HPDE6-E6E7 (cell line): ENCODE data around the gene MUC5AC.

Source experiments
- DNase-seq: peaks from one replicate; pipeline ENCODE4 v3.0.0; 2011; ENCODE audit warnings: missing footprints; ENCODE audit errors: extremely low spot score

Gene MUC5AC

DNA sequence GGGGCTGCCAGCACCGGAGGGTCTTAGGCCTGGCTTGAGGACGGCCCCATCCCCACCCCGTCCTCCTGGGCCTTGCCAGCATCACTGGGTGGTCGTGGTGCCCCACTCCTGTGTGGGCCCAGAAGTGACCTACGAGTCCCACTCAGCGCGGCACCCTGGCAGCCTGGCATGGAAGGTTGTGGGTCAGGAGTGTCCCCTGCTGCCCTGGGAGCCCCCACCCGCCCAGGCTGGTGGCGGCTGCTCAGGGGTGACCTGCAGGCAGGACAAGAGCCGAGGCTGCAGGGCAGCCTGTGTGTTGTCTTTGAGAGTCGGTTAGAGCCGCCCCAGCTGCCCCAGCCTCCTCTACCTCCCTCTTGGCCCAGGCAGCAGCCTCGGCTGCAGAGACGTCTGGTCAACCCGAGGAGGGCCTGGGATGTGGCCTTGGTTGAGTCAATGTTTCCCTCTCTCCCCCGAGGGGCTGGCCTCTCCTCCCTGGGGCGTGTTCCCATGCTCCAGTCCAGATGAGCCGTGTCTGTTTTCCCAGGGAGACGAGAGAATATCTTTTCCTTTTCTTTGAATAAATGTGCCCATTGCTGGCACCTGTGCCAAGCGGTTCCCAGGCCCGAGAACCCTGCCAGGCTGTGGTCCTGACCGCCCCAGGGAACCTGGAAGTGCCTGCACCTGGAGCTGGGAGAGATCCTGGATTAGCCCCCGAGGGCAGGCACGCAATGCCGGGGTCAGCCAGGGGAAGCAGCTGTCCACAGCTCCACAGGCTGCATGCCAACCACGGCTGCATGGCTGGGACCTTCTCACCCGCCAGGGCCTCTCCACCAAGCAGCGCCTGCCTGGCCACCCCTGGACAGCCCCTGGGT is 35.7 kb upstream of the MUC5AC start:
- no peak for DNase-seq

DNA sequence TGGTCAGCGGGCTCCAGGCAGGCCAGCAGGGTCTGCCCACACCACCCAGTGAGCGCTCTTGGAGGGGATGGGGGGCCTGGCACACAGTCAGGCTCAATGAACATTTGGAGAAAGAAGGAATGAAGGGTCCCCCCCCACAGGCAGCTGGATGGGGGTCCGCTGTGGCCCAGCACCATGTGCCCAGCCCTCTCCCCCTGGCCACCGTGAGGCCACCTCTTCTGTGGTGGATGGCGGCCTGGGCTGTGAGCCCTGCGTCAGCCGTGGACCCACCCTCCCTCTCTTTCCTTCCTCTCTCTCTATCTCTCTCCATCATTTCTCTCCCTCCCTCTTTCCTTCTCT is 35.1 kb upstream of the MUC5AC start:
- no peak for DNase-seq

GRCh38 chr11:1123970-1124369 is 33.8 kb upstream of the MUC5AC start:
- no peak for DNase-seq

DNA sequence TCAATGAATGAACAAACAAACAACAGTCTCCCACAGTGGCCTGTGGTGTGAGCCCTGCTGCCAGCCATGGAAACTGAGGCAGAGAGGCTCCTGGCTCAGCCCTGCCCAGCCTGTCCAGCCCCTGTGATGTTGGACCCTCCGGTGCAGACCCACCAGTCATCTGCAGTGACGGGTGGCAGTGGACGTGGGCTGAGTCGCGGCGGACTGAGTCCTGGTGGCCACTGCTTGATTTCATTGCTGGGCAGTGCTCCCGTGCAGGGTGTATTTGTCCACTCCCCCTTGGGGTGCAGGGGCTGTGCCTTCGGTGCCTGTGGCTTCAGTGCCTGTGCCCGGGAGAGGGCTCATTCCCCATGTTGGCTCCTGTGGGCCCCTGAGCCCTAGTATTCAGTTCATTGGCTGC is 31.9 kb upstream of the MUC5AC start:
- DNase-seq, result no peak

DNA sequence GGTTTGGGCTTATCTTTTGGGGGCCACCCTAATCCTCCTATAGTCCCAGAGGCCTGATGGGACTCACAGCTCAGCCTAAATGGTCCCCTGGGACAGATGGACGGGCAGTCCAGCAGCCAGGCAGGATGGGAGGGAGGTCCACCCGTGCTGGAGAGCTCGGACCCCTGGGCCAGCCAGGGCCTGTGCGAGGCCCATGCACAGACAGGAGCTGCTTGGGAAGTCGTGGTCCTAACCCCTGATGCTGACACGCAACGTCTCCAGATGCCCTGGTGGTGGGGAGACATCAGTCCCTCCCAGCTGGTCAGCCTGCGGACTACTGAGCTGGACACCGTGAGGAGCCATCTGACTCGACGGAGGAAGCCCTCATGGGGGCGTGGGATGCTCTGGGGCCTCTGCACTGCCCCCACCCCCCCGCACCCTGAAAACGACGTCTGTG is 31.2 kb upstream of the MUC5AC start:
- DNase-seq, result no peak

- DNase-seq, result no peak
Observed at GRCh38 chr11:1126935-1127663, 30.7 kb upstream of the MUC5AC start.

DNA sequence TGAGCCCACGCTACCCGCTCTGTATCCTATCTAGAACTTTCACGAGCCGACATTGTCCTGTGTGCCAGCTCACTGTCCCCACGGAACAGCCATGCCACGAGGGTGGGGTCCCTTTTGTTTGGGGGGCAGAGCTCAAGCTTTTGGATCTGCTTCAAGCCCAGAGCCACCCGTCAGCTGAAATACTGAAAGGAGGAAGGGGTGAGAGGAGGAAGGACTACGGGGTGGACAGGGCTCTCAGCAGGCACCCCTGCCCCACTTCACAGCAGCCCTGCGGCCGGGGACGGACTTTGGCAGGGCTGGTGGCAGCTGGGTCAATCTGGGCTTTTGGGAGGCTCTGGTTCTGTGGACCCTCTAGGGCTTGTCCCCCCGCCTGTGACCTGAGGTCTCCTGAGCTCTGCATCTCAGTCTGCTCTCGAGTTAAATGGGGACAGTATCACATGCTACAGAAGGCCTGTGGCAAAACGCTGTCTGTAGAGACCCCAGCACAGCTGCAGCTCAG is 30.0 kb upstream of the MUC5AC start:
- DNase-seq, result no peak

GRCh38 chr11:1128311-1129142 is 29.2 kb upstream of the MUC5AC start:
- DNase-seq, result no peak

- no peak for DNase-seq
Observed at GRCh38 chr11:1129143-1129610, 28.6 kb upstream of the MUC5AC start.

DNA sequence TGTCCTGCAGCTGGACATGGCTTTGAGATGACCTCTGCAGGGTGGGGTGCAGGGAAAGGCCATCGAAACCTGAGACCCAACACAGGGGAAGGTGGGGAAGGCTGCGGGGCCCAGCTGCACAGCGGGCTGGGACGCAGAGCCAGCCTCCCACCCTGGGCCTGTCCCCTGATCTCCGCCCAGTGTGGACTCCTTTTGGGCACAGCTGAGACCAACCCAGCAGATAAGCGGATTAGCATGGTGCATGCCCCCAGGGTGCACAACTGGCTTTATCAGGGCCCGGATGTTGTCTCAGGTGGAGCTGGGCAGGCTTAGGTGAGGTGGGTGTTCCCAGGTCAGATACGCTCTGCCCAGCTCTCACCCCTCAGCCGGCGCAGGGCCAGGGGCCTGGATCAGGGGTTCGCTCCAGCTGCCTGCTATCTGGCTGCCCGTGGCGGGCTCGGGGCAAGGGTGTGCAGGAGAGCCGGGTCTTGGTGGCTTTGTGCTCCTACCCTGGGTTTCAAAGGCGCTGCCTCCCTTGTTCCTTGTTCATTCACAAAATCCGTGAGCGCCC is 28.1 kb upstream of the MUC5AC start:
- DNase-seq, result no peak

- no peak for DNase-seq
Observed at GRCh38 chr11:1130276-1131032, 27.3 kb upstream of the MUC5AC start.

GRCh38 chr11:1131033-1131911 is 26.5 kb upstream of the MUC5AC start:
- no peak for DNase-seq

GRCh38 chr11:1134848-1135445 is 22.8 kb upstream of the MUC5AC start:
- no peak for DNase-seq

DNA sequence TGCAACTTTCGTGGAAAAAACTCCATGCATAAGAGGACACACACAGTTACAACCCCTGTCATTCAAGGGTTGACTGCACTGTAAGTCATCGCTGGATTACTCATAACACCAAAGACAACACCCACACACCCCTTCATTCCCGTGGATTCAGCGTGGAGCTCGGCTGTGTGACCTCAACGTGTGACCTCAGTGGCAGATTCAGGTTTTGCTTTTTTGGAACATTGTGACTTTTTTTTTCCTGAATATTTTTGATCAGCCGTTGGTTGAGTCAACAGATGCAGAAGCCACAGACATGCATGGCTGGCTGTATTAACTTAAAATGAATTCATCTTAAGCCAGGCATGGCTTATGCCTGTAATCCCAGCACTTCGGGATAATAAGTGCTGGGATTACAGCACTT is 19.7 kb upstream of the MUC5AC start:
- DNase-seq, result no peak

GRCh38 chr11:1139441-1140083 is 18.2 kb upstream of the MUC5AC start:
- DNase-seq, result no peak

DNA sequence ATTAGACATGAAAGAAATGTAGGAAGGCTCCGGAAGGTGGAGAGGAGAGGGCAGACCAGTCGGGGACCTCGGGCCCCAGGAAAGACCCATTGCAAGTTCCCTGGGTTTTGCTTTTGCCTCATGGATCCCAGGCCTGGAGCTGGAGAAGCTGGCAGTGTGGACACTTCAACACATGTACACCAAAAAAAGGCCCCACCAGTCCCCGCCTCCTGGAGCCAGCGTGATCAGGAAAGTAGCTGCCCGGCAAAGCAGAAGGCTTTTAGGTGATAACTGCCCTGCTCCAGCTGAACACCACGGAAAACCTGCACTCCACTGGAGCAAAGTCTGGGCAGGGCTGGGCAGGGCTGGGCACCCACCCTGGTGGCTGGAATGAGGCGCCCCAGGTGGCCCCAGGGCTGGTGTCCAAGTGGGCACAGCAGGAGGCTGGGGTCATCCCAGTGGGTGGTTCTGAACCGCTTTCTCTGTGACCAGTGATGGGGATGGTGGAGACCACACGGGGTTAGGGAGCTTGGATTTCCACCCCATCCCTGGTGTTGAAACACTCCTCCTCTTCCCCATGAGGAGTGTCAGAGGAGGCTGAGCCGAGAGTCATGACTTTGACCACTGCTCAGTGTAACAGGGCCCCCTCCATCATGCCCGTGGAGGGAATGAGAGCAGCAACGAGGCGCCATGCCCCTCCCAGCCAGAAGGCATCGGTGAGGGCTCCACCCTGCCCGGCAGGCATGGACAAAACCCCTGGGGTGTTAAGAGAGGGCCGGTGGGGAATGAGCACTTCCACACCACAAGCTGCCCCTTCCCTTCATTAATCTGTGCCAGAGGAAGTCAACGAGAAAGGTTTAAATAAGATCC is 16.9 kb upstream of the MUC5AC start:
- no peak for DNase-seq

DNA sequence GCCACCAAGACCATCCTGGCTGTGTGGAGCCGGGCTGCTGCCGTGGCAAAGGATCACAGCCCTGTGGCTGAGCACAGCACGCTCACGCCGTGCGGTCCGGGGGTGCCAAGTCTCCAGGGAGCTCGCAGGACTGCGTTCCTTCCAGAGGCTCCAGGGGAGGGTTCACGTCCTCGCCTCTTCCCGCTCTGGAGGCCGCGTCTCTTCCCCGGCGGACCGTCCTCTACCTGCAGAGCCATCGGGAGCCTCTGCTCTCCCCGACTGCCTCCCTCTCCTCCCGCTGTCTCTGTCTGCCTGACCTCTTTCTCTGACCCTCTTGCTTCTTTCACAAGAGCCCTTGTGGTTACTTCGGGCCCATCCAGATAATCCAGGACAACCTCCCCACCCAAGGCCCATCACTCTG is 11.4 kb upstream of the MUC5AC start:
- no peak for DNase-seq

DNA sequence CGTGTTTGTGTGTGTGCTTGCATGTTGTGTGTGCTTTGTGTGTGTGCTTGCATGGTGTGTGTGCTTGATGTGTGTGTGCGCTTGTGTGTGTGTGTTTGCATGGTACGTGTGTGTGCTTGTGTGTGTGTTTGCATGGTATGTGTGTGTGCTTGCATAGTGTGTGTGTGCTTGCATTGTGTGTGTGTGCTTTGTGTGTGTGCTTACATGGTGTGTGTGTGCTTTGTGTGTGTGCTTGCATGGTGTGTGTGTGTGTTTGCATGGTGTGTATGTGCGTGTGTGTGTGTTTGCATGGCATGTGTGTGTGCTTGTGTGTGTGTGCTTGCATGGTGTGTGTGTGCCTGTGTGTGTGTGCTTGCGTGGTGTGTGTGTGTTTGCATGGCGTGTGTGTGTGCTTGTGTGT is 10.0 kb upstream of the MUC5AC start:
- no peak for DNase-seq
